AG08396 (cell line): Measurements from ENCODE around the gene TRAP1.
"Not testable (repeated sequence)": the region's sequence is repeated elsewhere in the genome, so short reads cannot be mapped to it uniquely, and the experiment has no call there.

Experiments used
- DNase-seq: peaks from one replicate; pipeline ENCODE4 v3.0.0; 2012; ENCODE audit warnings: low spot score, mixed read lengths

Gene TRAP1

DNA sequence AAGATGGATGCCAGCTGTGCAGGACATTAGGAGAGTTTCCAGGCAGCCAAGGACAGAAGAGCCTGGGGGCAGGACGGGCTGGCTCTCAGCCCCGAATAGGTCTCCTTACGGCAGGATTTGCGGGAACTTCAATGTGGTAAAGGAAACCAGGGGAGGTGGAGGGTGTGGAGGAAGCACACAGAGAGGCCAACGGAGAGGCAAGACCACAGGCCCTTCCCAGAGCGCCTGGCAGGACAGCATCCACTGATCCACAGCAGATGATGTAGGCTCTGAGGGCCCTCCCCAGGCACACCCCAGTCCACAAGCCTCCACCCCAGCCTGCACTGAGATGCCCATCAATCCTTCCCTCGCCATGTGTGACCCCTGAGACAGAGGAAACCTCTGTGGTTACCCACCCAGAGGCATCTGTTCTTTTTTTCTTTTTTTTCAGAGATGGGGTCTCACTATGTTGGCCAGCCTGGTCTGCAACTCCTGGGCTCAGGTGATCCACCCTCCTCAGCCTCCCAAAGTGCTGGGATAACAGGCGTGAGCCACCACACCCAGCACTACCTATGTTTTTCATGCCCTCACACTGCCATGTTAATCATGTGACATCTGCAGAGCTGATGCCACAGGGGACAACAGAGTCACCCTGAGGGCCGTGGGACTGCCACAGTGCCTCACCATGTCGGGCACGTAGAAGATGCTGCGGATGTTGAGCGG is 43.5 kb downstream of the TRAP1 start:
- no peak for DNase-seq

GRCh38 chr16:3673201-3673600 is 44.1 kb downstream of the TRAP1 start:
- no peak for DNase-seq

DNA sequence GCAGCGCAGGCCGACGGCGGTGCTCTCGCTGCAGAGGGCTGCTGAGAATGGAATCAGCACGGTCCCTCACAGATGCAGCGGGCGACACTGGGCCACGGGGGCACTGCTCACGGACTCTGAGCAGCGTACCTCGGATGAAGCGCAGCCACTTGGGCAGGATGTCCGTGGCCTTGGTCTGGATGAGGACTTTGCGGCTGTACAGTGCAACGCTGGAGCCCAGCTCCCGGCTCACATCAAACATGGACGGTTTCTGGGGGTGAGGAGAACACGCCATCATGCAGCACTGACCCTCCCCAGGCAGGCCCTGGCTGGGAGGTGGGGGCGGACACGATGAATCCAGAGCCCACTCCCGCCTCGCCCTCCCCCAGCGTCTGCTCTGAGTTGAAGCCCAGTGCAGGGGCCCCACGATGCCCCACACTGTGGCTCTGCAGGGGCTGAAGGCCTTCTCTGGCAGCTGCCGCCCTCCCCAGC is 44.7 kb downstream of the TRAP1 start:
- no peak for DNase-seq

DNA sequence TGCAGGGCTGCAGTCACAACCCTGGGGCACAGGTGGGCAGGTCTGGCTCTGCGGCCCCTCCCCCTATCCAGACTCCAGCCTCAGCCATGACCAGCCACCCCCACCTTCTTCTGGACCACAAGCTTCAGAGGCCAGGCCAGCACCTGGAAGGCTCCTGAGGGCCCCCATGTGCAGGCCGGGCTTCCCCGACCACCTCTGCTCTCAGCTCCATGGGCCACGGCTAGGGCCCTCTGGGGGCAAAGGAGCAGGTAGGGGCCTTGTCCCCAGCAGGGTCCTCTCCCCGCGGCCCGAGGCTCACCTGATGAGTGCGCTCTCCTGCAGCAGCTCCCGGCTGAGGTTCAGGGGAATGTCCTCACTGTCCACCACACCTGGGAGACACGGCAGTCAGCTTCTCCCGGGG is 45.9 kb downstream of the TRAP1 start:
- DNase-seq = no peak

GRCh38 chr16:3670711-3671110 is 46.6 kb downstream of the TRAP1 start:
- DNase-seq = no peak

DNA sequence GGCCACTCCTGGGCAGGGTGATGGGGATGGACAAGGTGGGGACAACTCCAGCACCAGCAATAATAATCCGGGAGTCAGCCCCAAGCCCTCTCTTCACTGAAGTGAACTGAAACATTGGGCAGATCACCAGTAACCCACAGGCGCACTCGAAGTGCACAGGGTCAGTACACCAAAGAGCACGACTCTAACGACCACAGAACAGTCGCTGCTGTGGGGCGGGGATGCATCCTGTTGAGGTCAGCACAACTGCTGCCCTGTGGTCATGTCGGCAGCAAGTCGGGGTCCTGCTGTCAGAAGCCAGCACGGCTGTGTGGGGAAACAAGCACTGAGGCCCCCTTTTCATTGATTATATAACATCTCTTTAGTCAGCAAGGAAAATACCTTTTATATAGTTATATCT is 48.2 kb downstream of the TRAP1 start:
- no peak for DNase-seq

- DNase-seq = no peak
These were observed 48.7 kb downstream of the TRAP1 start for GRCh38 chr16:3668626-3669025.

GRCh38 chr16:3665508-3665907 is 51.8 kb downstream of the TRAP1 start:
- DNase-seq = no peak

- no peak for DNase-seq
These were observed 53.0 kb downstream of the TRAP1 start for GRCh38 chr16:3664187-3664896.

DNA sequence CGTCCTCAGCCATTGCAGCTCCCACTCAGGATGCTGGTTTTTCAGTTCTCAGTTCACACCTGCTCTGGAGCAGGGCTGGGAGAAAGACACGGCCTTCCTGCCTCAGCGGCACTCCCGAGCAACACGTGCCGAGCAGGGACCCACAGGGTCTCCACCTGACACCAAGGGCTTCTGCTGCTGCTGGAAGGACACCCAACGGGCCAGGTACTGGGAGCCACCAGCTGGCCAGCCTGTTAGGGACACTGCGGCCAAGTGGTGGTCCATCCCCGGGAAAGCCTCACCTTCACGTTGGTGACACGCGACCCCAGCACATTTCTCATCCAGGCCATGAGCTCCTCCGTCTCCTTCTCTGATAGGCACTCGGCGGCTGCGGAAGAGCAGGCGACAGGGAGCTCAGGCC is 54.7 kb downstream of the TRAP1 start:
- DNase-seq = no peak

DNA sequence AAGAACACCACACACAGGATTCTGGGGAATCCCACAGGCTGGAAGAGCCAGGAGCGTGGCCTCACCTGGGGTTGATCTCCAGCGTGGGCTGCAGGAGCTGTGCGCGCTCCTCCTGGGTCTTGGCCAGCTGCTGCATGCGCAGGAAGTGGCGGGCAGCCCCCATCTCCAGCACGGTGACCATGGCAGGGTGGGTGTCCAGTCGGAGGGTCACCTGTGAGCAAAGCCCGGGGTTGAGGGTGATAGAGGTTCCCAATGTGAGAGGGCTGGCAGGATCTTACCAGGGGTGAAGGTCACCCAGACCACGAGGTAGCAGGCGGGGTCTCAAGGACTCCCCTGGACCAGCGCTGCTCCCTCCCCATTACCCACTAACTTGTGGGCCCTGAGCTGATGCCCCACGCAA is 55.4 kb downstream of the TRAP1 start:
- no peak for DNase-seq

DNA sequence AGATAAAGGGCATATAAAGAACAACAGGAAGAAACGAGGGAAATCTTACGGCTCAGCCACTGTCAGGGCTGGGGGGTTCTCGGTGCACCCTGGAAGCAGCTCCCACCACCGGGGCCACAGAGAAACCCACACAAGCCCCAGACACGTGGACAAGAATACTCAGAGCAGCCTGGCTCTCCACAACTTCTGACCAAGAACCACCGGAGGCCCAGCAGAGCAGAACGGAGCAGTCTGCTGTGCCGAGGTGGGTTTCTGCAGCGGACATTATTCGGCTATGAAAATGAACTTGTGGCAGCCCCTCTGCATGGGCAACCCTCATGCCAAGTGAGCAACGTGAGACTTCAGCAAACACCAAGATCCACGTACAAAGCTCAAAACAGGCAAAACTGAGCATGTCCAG is 56.0 kb downstream of the TRAP1 start:
- DNase-seq = no peak

DNA sequence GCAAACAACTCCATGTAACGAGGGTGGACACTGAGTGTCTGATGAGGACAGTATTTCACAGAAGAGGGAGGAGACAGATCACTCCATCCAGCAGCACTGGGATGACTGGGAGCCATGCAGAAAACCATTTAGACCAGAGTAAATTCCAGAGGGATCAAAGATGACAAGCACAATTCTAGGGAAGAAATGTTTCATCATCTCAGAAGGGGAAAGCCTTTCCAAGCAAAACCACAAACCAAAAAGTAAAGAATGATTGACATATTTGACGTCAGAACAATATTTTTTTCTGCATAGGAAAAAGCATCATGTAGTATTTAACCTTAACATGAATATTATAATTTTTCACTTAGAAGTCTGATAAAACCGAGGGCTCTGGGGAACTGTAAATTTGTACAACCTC is 58.1 kb downstream of the TRAP1 start:
- DNase-seq = no peak

- DNase-seq = no peak
These were observed 60.5 kb downstream of the TRAP1 start for GRCh38 chr16:3656491-3657468.

DNA sequence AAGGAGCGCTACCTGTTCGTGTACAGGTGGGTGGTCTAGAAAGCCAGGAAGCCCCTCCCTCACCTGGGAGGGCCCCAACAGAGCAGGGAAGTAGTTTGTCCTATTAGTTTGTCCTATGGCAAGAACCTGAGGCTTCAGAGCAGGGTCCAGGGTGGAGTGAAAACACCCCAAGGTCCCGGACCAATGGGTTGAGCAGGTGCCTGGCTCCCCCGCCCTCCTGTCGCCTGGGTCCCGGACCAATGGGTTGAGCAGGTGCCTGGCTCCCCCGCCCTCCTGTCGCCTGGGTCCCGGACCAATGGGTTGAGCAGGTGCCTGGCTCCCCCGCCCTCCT is 61.2 kb downstream of the TRAP1 start:
- not testable (repeated sequence) for DNase-seq

GRCh38 chr16:3655396-3656159 is 61.7 kb downstream of the TRAP1 start:
- no peak for DNase-seq

DNA sequence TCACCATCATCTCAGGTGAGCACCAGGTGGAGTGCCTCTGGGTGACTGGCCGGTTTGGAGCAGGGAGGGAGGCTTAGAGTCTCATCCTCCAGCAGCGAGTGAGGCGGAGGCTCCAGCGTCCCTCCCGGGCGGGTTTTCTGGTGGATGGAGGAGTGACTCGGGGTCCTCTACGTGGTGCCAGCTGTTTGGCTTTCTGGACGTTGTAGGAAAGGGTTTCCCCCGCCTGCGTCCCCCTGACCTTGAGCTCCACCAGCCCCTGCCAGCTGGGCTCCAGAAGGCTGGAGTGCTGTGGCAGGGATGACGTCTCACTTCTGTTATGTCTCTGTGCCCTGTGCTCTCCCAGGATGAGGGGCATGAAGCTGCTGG is 62.3 kb downstream of the TRAP1 start:
- no peak for DNase-seq

- DNase-seq = peak; percentile 74
These were observed 62.9 kb downstream of the TRAP1 start, which contains the start of gene DNASE1 for GRCh38 chr16:3654249-3654991. Gene DNASE1, plus strand, starts transcription at chr16:3654691. Its CDS starts 683 bp downstream, at chr16:3655374.

DNA sequence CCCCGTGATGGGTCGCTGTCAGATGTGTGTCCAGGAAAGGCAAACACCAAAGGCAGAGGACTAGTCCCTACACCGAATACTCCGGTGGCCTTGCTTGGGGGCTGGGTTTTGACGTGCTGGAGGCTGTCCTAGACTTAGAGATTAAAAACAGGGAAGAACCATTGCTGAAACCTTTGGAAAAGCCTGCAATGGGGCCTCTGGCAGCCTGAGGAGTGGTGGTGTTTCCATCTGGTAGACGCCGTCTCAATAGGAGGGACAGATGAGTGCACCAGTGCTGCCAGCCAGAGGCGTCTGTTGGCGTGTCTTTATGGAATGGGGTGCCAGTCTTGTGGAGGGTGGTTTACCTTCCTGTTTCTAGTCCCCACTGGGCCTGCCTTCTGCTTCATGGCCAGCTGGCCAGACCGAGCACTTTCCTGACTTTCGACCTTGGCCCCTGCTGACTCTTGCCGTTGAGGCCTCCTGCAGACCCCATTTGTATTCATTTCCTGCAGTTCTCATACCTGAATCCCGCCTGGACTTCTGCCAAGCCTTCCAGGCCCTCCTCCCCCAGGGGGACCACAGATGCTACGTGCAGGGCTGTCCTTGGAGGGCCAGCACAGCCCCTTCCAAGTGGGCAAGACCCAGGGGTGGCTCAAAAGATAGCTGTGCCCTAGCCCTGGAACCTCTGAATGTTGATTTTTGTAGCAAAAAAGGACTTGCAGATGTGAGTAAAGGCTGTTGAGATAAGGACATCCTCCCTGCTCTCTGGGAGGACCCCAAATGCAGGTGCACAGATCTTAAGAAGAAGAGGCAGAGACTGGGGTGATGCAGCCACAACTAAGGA is 64.7 kb downstream of the TRAP1 start:
- no peak for DNase-seq
